ENCODE results near the gene TTC24.

- TF ChIP-seq, protein P1, sequence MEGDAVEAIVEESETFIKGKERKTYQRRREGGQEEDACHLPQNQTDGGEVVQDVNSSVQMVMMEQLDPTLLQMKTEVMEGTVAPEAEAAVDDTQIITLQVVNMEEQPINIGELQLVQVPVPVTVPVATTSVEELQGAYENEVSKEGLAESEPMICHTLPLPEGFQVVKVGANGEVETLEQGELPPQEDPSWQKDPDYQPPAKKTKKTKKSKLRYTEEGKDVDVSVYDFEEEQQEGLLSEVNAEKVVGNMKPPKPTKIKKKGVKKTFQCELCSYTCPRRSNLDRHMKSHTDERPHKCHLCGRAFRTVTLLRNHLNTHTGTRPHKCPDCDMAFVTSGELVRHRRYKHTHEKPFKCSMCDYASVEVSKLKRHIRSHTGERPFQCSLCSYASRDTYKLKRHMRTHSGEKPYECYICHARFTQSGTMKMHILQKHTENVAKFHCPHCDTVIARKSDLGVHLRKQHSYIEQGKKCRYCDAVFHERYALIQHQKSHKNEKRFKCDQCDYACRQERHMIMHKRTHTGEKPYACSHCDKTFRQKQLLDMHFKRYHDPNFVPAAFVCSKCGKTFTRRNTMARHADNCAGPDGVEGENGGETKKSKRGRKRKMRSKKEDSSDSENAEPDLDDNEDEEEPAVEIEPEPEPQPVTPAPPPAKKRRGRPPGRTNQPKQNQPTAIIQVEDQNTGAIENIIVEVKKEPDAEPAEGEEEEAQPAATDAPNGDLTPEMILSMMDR (IDR thresholded peaks at IDR 0.05): no peak
- no peak for TF ChIP-seq POLR2A (IDR thresholded peaks at IDR 0.05)
These were observed 50.4 kb downstream of the TTC24 start for GRCh38 chr1:156629823-156630449.

Data from upper lobe of left lung (tissue), 4 donors.